Measurements from ENCODE around the gene ANK2. TPM values are rescaled to one million over a fixed set of nuclear protein-coding genes. Genes with fewer than 3 reads are reported as not detected.

ANK2 gene
- polyA plus RNA-seq, 1 donor (not counting 4 experiments of a cell fraction or from before 2014, with no cell fraction given), result 0.22 TPM

- FAIRE-seq (no peak), DNase-seq (ENCODE audit: low read depth, low spot score) (no peak)
- no peaks in the 10 kb centered on the region for H3K4me1 ChIP-seq (ENCODE audit: control insufficient read depth, extremely low read depth, insufficient read depth, low read length)
- H3K27me3 ChIP-seq (ENCODE audit: control insufficient read depth, extremely low read depth, insufficient read depth, low read length), result peaks cover 7% of the 10 kb centered on the region
- no peak overlapping the region for H3K4me3 ChIP-seq (ENCODE audit: control insufficient read depth in 2 of 3, extremely low read depth in 1 of 3, insufficient read depth in 2 of 3, low read depth in 1 of 3, low read length in 3 of 3)
- no peak for TF ChIP-seq EZH2 (IDR thresholded peaks at IDR 0.05; ENCODE audit: low read length)
- TF ChIP-seq, protein P1, sequence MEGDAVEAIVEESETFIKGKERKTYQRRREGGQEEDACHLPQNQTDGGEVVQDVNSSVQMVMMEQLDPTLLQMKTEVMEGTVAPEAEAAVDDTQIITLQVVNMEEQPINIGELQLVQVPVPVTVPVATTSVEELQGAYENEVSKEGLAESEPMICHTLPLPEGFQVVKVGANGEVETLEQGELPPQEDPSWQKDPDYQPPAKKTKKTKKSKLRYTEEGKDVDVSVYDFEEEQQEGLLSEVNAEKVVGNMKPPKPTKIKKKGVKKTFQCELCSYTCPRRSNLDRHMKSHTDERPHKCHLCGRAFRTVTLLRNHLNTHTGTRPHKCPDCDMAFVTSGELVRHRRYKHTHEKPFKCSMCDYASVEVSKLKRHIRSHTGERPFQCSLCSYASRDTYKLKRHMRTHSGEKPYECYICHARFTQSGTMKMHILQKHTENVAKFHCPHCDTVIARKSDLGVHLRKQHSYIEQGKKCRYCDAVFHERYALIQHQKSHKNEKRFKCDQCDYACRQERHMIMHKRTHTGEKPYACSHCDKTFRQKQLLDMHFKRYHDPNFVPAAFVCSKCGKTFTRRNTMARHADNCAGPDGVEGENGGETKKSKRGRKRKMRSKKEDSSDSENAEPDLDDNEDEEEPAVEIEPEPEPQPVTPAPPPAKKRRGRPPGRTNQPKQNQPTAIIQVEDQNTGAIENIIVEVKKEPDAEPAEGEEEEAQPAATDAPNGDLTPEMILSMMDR (optimal IDR thresholded peaks at IDR 0.05 in 1 of 3, IDR thresholded peaks at IDR 0.05 in 1 of 3, conservative IDR thresholded peaks at IDR 0.05 in 1 of 3; ENCODE audit: extremely low read depth in 1 of 3, insufficient read depth in 2 of 3, low read length in 3 of 3), result no peak
- no peaks in the 10 kb centered on the region for H3K36me3 ChIP-seq (ENCODE audit: control insufficient read depth in 2 of 2, extremely low read depth in 1 of 2, insufficient read depth in 2 of 2, low read length in 2 of 2)
- H3K4me2 ChIP-seq (ENCODE audit: control insufficient read depth, extremely low read depth, insufficient read depth, low read depth, low read length), result no peak overlapping the region
- dilution Hi-C loops (cut with MboI; ENCODE audit: extremely low pct_ligation_motif_present, low sequenced_read_pairs), result no loop called here
- no peak overlapping the region for H3K27ac ChIP-seq (ENCODE audit: control insufficient read depth, insufficient read depth, low read length)
- H4K20me1 ChIP-seq (ENCODE audit: control insufficient read depth, extremely low read depth, insufficient read depth, low read length), result no peaks in the 10 kb centered on the region
- H3K9ac ChIP-seq (ENCODE audit: control insufficient read depth, extremely low read depth, insufficient read depth, low read length), result no peak overlapping the region
- H2AFZ ChIP-seq (ENCODE audit: control insufficient read depth, low read length), result no peak overlapping the region
- no peaks in the 10 kb centered on the region for H3K9me1 ChIP-seq (ENCODE audit: control insufficient read depth, extremely low read depth, insufficient read depth, low read length)
- no peaks in the 10 kb centered on the region for H3K79me2 ChIP-seq (ENCODE audit: control insufficient read depth, insufficient read depth, low read length)
- no peaks in the 10 kb centered on the region for H3K9me3 ChIP-seq (ENCODE audit: control insufficient read depth, low read depth, low read length)
Measured at GRCh38 chr4:113368056-113368455, 318.6 kb downstream of the ANK2 start.

DNA sequence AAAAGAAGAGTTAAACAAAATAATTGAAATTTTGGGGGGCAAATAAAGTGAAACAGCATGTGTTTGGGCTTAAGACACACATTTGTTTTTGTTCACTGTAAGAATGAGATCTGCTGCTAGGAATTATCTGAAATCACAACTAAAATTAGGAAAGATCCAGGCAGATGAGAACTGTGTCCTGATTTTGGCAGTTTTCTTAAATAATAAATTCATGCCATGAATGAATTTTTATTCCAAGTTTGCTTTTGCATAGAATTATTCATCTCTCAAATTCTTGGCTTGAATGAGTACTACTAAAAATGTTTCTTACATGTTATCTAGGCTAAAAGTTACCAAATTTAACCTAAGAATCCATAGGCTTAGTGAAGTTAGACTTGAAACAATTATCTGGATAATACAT, 321.7 kb downstream of the ANK2 start:
- no peaks in the 10 kb centered on the region for H3K9me3 ChIP-seq (ENCODE audit: control insufficient read depth, low read depth, low read length)
- no peaks in the 10 kb centered on the region for H4K20me1 ChIP-seq (ENCODE audit: control insufficient read depth, extremely low read depth, insufficient read depth, low read length)
- TF ChIP-seq, protein P1 (optimal IDR thresholded peaks at IDR 0.05 in 1 of 3, IDR thresholded peaks at IDR 0.05 in 1 of 3, conservative IDR thresholded peaks at IDR 0.05 in 1 of 3; ENCODE audit: extremely low read depth in 1 of 3, insufficient read depth in 2 of 3, low read length in 3 of 3), result no peak
- no peak for TF ChIP-seq EZH2 (IDR thresholded peaks at IDR 0.05; ENCODE audit: low read length)
- FAIRE-seq (no peak), DNase-seq (ENCODE audit: low read depth, low spot score) (no peak)
- no peak overlapping the region for H3K4me2 ChIP-seq (ENCODE audit: control insufficient read depth, extremely low read depth, insufficient read depth, low read depth, low read length)
- H3K9ac ChIP-seq (ENCODE audit: control insufficient read depth, extremely low read depth, insufficient read depth, low read length), result no peak overlapping the region
- no peaks in the 10 kb centered on the region for H3K36me3 ChIP-seq (ENCODE audit: control insufficient read depth in 2 of 2, extremely low read depth in 1 of 2, insufficient read depth in 2 of 2, low read length in 2 of 2)
- dilution Hi-C loops (cut with MboI; ENCODE audit: extremely low pct_ligation_motif_present, low sequenced_read_pairs), result no loop called here
- no peaks in the 10 kb centered on the region for H3K79me2 ChIP-seq (ENCODE audit: control insufficient read depth, insufficient read depth, low read length)
- H3K4me1 ChIP-seq (ENCODE audit: control insufficient read depth, extremely low read depth, insufficient read depth, low read length), result no peaks in the 10 kb centered on the region
- H3K4me3 ChIP-seq (ENCODE audit: control insufficient read depth in 2 of 3, extremely low read depth in 1 of 3, insufficient read depth in 2 of 3, low read depth in 1 of 3, low read length in 3 of 3), result no peak overlapping the region
- H3K27ac ChIP-seq (ENCODE audit: control insufficient read depth, insufficient read depth, low read length), result no peak overlapping the region
- peaks cover 3% of the 10 kb centered on the region for H3K27me3 ChIP-seq (ENCODE audit: control insufficient read depth, extremely low read depth, insufficient read depth, low read length)
- H3K9me1 ChIP-seq (ENCODE audit: control insufficient read depth, extremely low read depth, insufficient read depth, low read length), result no peaks in the 10 kb centered on the region
- no peak overlapping the region for H2AFZ ChIP-seq (ENCODE audit: control insufficient read depth, low read length)
